K562 (cell line): Measurements from ENCODE around the gene FBXW7. TPM values are rescaled to one million over a fixed set of nuclear protein-coding genes. Genes with fewer than 3 reads are reported as not detected.

Experiments
- FOXJ3 ChIP-seq: sonication (generic); formaldehyde crosslinking; IDR thresholded peaks from 2 replicates; pipeline ENCODE4 v1.4.0; 2020; ENCODE audit warnings: mild to moderate bottlenecking, missing genetic modification reagents
- NFE2L1 ChIP-seq: fragments of 450-650 bp; IDR thresholded peaks from 2 replicates; pipeline ENCODE4 v1.6.1; 2016; ENCODE audit warnings: missing genetic modification characterization, low read depth, mild to moderate bottlenecking, missing compliant biosample characterization, moderate library complexity, borderline replicate concordance
- SRF ChIP-seq, 2 experiments: fragments of 250-450, 450-650 bp in 1 of 2; sonication (Bioruptor Pico) in 1 of 2; sonication (generic) in 1 of 2; formaldehyde crosslinking; IDR thresholded peaks; 2 replicates each; pipeline versions ENCODE4 v1.5.0 to v1.5.1; 2020 to 2022; ENCODE audit warnings: mild to moderate bottlenecking in 1 of 2, missing genetic modification reagents in 1 of 2
- ZNF143 ChIP-seq: sonication (generic); formaldehyde crosslinking; IDR thresholded peaks from 2 replicates; pipeline ENCODE4 v1.9.0; 2022; ENCODE audit warnings: mild to moderate bottlenecking, missing genetic modification reagents
- ZNF174 ChIP-seq: fragments of 250-450 bp; sonication (Bioruptor Pico); IDR thresholded peaks from 2 replicates; pipeline ENCODE4 v1.4.0; 2020; ENCODE audit warnings: mild to moderate bottlenecking
- polyA plus RNA-seq, 8 experiments: library from polyadenylated mRNA; depleted of rRNA in 4 of 8; stranded (reverse) in 5 of 8; unstranded in 3 of 8; fragments of >200 nt; fragmentation: Nextera tagmentation in 2 of 8; fragmentation: Illumina TruSeq in 1 of 8; extraction: Ambion mirVana in 2 of 8; extraction: Trizol in 1 of 8; gene quantifications; 2 replicates each; pipeline versions ENCODE4 v1.2.1 to v1.2.3, GENCODE V29; 2011 to 2014; ENCODE audit warnings: inconsistent platforms in 1 of 8, missing spikeins in 1 of 8
- total RNA-seq, 7 experiments: library from RNA; depleted of rRNA in 6 of 7; stranded (reverse); fragments of >200 nt in 6 of 7; fragmentation: Illumina TruSeq in 2 of 7; extraction: Trizol in 2 of 7; gene quantifications; 2 replicates each; pipeline versions ENCODE4 v1.2.1 to v1.2.3, GENCODE V29; 2011 to 2021; ENCODE audit warnings: low replicate concordance in 1 of 7
- TF ChIP-seq, protein P1 (sequence below): fragments of 200-600 bp; sonication (generic); IDR thresholded peaks from one replicate; pipeline ENCODE4 v1.6.1; 2012; ENCODE audit warnings: mild to moderate bottlenecking, low read depth, low read length, inconsistent platforms
- TF ChIP-seq, protein P2 (sequence below): fragments of 250-450 bp; sonication (Bioruptor Pico); IDR thresholded peaks from 2 replicates; pipeline ENCODE4 v1.4.0; 2020; ENCODE audit warnings: mild to moderate bottlenecking, moderate library complexity

FBXW7 gene
- total and polyA plus RNA-seq, 9 of the 15 experiments (the other 6 are each of a cell fraction or from before 2014, with no cell fraction given) = 6.8 to 44.2 (median 16.4) TPM

DNA sequence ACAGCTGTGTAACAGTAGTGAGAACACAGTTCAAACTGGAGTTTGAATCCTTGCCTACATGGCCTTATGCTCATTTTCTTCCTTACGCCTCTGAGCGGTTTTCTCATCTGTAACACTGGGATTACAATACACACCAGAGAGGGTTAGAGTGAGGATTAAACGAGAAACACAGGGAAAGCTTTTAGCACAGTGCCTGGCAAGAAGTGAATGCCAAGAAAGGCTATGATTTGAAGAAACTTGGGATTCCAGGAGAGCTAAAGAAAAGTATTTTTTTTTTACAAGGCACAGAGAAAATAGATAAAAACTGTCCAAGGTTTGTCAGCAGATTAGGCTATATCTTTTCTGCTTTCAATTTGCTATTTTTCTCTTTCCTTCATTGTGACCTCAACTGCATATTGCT is 246.4 kb downstream of the FBXW7 start (continued):
- TF ChIP-seq, protein P1, sequence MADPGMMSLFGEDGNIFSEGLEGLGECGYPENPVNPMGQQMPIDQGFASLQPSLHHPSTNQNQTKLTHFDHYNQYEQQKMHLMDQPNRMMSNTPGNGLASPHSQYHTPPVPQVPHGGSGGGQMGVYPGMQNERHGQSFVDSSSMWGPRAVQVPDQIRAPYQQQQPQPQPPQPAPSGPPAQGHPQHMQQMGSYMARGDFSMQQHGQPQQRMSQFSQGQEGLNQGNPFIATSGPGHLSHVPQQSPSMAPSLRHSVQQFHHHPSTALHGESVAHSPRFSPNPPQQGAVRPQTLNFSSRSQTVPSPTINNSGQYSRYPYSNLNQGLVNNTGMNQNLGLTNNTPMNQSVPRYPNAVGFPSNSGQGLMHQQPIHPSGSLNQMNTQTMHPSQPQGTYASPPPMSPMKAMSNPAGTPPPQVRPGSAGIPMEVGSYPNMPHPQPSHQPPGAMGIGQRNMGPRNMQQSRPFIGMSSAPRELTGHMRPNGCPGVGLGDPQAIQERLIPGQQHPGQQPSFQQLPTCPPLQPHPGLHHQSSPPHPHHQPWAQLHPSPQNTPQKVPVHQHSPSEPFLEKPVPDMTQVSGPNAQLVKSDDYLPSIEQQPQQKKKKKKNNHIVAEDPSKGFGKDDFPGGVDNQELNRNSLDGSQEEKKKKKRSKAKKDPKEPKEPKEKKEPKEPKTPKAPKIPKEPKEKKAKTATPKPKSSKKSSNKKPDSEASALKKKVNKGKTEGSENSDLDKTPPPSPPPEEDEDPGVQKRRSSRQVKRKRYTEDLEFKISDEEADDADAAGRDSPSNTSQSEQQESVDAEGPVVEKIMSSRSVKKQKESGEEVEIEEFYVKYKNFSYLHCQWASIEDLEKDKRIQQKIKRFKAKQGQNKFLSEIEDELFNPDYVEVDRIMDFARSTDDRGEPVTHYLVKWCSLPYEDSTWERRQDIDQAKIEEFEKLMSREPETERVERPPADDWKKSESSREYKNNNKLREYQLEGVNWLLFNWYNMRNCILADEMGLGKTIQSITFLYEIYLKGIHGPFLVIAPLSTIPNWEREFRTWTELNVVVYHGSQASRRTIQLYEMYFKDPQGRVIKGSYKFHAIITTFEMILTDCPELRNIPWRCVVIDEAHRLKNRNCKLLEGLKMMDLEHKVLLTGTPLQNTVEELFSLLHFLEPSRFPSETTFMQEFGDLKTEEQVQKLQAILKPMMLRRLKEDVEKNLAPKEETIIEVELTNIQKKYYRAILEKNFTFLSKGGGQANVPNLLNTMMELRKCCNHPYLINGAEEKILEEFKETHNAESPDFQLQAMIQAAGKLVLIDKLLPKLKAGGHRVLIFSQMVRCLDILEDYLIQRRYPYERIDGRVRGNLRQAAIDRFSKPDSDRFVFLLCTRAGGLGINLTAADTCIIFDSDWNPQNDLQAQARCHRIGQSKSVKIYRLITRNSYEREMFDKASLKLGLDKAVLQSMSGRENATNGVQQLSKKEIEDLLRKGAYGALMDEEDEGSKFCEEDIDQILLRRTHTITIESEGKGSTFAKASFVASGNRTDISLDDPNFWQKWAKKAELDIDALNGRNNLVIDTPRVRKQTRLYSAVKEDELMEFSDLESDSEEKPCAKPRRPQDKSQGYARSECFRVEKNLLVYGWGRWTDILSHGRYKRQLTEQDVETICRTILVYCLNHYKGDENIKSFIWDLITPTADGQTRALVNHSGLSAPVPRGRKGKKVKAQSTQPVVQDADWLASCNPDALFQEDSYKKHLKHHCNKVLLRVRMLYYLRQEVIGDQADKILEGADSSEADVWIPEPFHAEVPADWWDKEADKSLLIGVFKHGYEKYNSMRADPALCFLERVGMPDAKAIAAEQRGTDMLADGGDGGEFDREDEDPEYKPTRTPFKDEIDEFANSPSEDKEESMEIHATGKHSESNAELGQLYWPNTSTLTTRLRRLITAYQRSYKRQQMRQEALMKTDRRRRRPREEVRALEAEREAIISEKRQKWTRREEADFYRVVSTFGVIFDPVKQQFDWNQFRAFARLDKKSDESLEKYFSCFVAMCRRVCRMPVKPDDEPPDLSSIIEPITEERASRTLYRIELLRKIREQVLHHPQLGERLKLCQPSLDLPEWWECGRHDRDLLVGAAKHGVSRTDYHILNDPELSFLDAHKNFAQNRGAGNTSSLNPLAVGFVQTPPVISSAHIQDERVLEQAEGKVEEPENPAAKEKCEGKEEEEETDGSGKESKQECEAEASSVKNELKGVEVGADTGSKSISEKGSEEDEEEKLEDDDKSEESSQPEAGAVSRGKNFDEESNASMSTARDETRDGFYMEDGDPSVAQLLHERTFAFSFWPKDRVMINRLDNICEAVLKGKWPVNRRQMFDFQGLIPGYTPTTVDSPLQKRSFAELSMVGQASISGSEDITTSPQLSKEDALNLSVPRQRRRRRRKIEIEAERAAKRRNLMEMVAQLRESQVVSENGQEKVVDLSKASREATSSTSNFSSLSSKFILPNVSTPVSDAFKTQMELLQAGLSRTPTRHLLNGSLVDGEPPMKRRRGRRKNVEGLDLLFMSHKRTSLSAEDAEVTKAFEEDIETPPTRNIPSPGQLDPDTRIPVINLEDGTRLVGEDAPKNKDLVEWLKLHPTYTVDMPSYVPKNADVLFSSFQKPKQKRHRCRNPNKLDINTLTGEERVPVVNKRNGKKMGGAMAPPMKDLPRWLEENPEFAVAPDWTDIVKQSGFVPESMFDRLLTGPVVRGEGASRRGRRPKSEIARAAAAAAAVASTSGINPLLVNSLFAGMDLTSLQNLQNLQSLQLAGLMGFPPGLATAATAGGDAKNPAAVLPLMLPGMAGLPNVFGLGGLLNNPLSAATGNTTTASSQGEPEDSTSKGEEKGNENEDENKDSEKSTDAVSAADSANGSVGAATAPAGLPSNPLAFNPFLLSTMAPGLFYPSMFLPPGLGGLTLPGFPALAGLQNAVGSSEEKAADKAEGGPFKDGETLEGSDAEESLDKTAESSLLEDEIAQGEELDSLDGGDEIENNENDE = no peak
- TF ChIP-seq SRF (CRISPR knock-in tag; IDR thresholded peaks at IDR 0.05) (no peak), FOXJ3 (no peak), ZNF143 (CRISPR knock-in tag) (no peak), ZNF174 (CRISPR knock-in tag) (no peak), NFE2L1 (tag) (no peak)
- TF ChIP-seq, protein P2, sequence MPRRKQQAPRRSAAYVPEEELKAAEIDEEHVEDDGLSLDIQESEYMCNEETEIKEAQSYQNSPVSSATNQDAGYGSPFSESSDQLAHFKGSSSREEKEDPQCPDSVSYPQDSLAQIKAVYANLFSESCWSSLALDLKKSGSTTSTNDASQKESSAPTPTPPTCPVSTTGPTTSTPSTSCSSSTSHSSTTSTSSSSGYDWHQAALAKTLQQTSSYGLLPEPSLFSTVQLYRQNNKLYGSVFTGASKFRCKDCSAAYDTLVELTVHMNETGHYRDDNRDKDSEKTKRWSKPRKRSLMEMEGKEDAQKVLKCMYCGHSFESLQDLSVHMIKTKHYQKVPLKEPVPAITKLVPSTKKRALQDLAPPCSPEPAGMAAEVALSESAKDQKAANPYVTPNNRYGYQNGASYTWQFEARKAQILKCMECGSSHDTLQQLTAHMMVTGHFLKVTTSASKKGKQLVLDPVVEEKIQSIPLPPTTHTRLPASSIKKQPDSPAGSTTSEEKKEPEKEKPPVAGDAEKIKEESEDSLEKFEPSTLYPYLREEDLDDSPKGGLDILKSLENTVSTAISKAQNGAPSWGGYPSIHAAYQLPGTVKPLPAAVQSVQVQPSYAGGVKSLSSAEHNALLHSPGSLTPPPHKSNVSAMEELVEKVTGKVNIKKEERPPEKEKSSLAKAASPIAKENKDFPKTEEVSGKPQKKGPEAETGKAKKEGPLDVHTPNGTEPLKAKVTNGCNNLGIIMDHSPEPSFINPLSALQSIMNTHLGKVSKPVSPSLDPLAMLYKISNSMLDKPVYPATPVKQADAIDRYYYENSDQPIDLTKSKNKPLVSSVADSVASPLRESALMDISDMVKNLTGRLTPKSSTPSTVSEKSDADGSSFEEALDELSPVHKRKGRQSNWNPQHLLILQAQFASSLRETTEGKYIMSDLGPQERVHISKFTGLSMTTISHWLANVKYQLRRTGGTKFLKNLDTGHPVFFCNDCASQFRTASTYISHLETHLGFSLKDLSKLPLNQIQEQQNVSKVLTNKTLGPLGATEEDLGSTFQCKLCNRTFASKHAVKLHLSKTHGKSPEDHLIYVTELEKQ (CRISPR knock-in tag) = no peak
